ENCODE data around the gene CBL.
A peak's percentile ranks its signal among the peaks of the same experiment; 100 is the strongest.
"Not testable (repeated sequence)": the region's sequence is repeated elsewhere in the genome, so short reads cannot be mapped to it uniquely, and the experiment has no call there.

The CBL gene

GRCh38 chr11:119218141-119218878 is 12.2 kb downstream of the CBL start:
- DNase-seq, result no peak

GRCh38 chr11:119222308-119222707 is 16.2 kb downstream of the CBL start:
- no peak for DNase-seq

- no peak for DNase-seq
Measured at GRCh38 chr11:119222891-119223290, 16.8 kb downstream of the CBL start.

- no peak for DNase-seq
Measured at GRCh38 chr11:119223856-119224255, 17.7 kb downstream of the CBL start.

- DNase-seq, result not testable (repeated sequence)
Measured at GRCh38 chr11:119228535-119229287, 22.6 kb downstream of the CBL start.

- no peak for DNase-seq
Measured at GRCh38 chr11:119229288-119229672, 23.1 kb downstream of the CBL start.

GRCh38 chr11:119229741-119230140 is 23.6 kb downstream of the CBL start:
- DNase-seq, result no peak

- DNase-seq, result no peak
Measured at GRCh38 chr11:119236490-119236889, 30.4 kb downstream of the CBL start.

- no peak for DNase-seq
Measured at GRCh38 chr11:119236891-119237290, 30.8 kb downstream of the CBL start.

GRCh38 chr11:119237515-119237914 is 31.4 kb downstream of the CBL start:
- no peak for DNase-seq

- peak; percentile 6 for DNase-seq
Measured at GRCh38 chr11:119248750-119249670, 42.9 kb downstream of the CBL start.

- DNase-seq, result no peak
Measured at GRCh38 chr11:119249671-119250010, 43.5 kb downstream of the CBL start.

GRCh38 chr11:119251114-119251513 is 45.0 kb downstream of the CBL start:
- DNase-seq, result no peak

GRCh38 chr11:119254239-119254638 is 48.1 kb downstream of the CBL start:
- DNase-seq, result peak; percentile 62

- no peak for DNase-seq
Measured at GRCh38 chr11:119258180-119258579, 52.0 kb downstream of the CBL start.

- no peak for DNase-seq
Measured at GRCh38 chr11:119258983-119259382, 52.8 kb downstream of the CBL start.

- DNase-seq, result no peak
Measured at GRCh38 chr11:119262668-119263351, 56.7 kb downstream of the CBL start.

- DNase-seq, result no peak
Measured at GRCh38 chr11:119263352-119263940, 57.3 kb downstream of the CBL start.

- no peak for DNase-seq
Measured at GRCh38 chr11:119266063-119266462, 59.9 kb downstream of the CBL start.

- no peak for DNase-seq
Measured at GRCh38 chr11:119266517-119267255, 60.5 kb downstream of the CBL start.

- no peak for DNase-seq
Measured at GRCh38 chr11:119267645-119268044, 61.5 kb downstream of the CBL start.

GRCh38 chr11:119273721-119274120 is 67.6 kb downstream of the CBL start:
- no peak for DNase-seq
